Activated CD4-positive, alpha-beta T cell treated with anti-CD3 and anti-CD28 coated beads, Interleukin-2, Interleukin-6, amounts not matched to agents 100 ng/mL and 50 ng/mL, durations not matched to agents 16 hours and 8 hours (primary cell): Measurements from ENCODE around the gene OPCML.

ENCODE experiments used
- DNase-seq: peaks from one replicate; pipeline ENCODE4 v3.0.0-alpha.2; 2020

OPCML gene

GRCh38 chr11:132910011-132910760 lies 622.1 kb downstream of the OPCML start:
- no peak for DNase-seq

GRCh38 chr11:132909021-132909606 lies 623.2 kb downstream of the OPCML start:
- DNase-seq = no peak

GRCh38 chr11:132908414-132908810 lies 623.9 kb downstream of the OPCML start:
- no peak for DNase-seq

- no peak for DNase-seq
These were observed 624.5 kb downstream of the OPCML start for GRCh38 chr11:132907651-132908413.

GRCh38 chr11:132904607-132905006 lies 627.7 kb downstream of the OPCML start:
- no peak for DNase-seq

- DNase-seq = no peak
These were observed 628.2 kb downstream of the OPCML start for GRCh38 chr11:132904091-132904490.

- no peak for DNase-seq
These were observed 630.4 kb downstream of the OPCML start for GRCh38 chr11:132901638-132902471.

GRCh38 chr11:132898676-132899075 lies 633.6 kb downstream of the OPCML start:
- DNase-seq = no peak

GRCh38 chr11:132898021-132898420 lies 634.3 kb downstream of the OPCML start:
- DNase-seq = no peak

- DNase-seq = no peak
These were observed 637.0 kb downstream of the OPCML start for GRCh38 chr11:132895340-132895739.

GRCh38 chr11:132894606-132895005 lies 637.7 kb downstream of the OPCML start:
- no peak for DNase-seq

GRCh38 chr11:132892876-132893275 lies 639.4 kb downstream of the OPCML start:
- no peak for DNase-seq

GRCh38 chr11:132888226-132888625 lies 644.1 kb downstream of the OPCML start:
- DNase-seq = no peak

- no peak for DNase-seq
These were observed 646.0 kb downstream of the OPCML start for GRCh38 chr11:132886335-132886734.

GRCh38 chr11:132883241-132883640 lies 649.1 kb downstream of the OPCML start:
- no peak for DNase-seq

- DNase-seq = no peak
These were observed 650.7 kb downstream of the OPCML start for GRCh38 chr11:132881622-132882021.

GRCh38 chr11:132878111-132878510 lies 654.2 kb downstream of the OPCML start:
- no peak for DNase-seq

GRCh38 chr11:132876705-132877104 lies 655.6 kb downstream of the OPCML start:
- DNase-seq = no peak

GRCh38 chr11:132876239-132876638 lies 656.1 kb downstream of the OPCML start:
- no peak for DNase-seq

- DNase-seq = no peak
These were observed 657.7 kb downstream of the OPCML start for GRCh38 chr11:132874638-132875037.

GRCh38 chr11:132873841-132874240 lies 658.5 kb downstream of the OPCML start:
- no peak for DNase-seq

GRCh38 chr11:132872211-132872610 lies 660.1 kb downstream of the OPCML start:
- no peak for DNase-seq
